Sigmoid colon (tissue), 4 donors: ENCODE measurements around the gene KANTR.

ENCODE experiments used
- CTCF ChIP-seq, 4 experiments: fragments of 450-650 bp in 3 of 4; fragments of 200-600 bp in 1 of 4; IDR thresholded peaks; one replicate each; pipeline ENCODE4 v1.5.1; 2016 to 2019; ENCODE audit warnings: antibody characterized with exemption in 4 of 4, mild to moderate bottlenecking in 3 of 4, moderate library complexity in 2 of 4
- EP300 ChIP-seq, 4 donors: sonication (generic); formaldehyde crosslinking; IDR thresholded peaks; one replicate each; pipeline ENCODE4 v1.6.1; 2017; ENCODE audit warnings: antibody characterized with exemption in 4 of 4
- POLR2A ChIP-seq, 2 donors: fragments of 450-650 bp; IDR thresholded peaks; one replicate each; pipeline ENCODE4 v1.6.1; 2016; ENCODE audit warnings: antibody characterized with exemption in 2 of 2, mild to moderate bottlenecking in 2 of 2, moderate library complexity in 2 of 2
- POLR2AphosphoS5 ChIP-seq, 4 donors: sonication (generic); formaldehyde crosslinking; IDR thresholded peaks; one replicate each; pipeline ENCODE4 v1.6.1; 2017; ENCODE audit warnings: antibody characterized with exemption in 4 of 4

GRCh38 chrX:53087388-53087831, 6.5 kb upstream of the KANTR start:
- TF ChIP-seq CTCF (IDR thresholded peaks at IDR 0.05) = no peak
- TF ChIP-seq POLR2A (IDR thresholded peaks at IDR 0.05) = no peak
- TF ChIP-seq EP300 (IDR thresholded peaks at IDR 0.05) = no peak
- TF ChIP-seq POLR2AphosphoS5 (IDR thresholded peaks at IDR 0.05) = peak in 2 of 4 donors; percentile 11 to 21
